HG03103 (cell line): ENCODE results near the gene RPS6KA5.
A peak's percentile ranks its signal among the peaks of the same experiment; 100 is the strongest.
"Not testable (repeated sequence)": the region's sequence is repeated elsewhere in the genome, so short reads cannot be mapped to it uniquely, and the experiment has no call there.

Source experiments
- ATAC-seq: cut with Tn5 transposase; IDR thresholded peaks from one replicate; pipeline ENCODE4 v1.9.1; 2021; ENCODE audit warnings: low read depth; ENCODE audit not compliant: unreplicated experiment

Gene RPS6KA5

GRCh38 chr14:90953643-90954042, 106.8 kb downstream of the RPS6KA5 start:
- not testable (repeated sequence) for ATAC-seq

GRCh38 chr14:90943367-90943766, 117.1 kb downstream of the RPS6KA5 start:
- ATAC-seq: no peak

GRCh38 chr14:90942511-90942910, 117.9 kb downstream of the RPS6KA5 start:
- ATAC-seq: no peak

GRCh38 chr14:90941706-90942105, 118.7 kb downstream of the RPS6KA5 start:
- no peak for ATAC-seq

- no peak for ATAC-seq
Measured at GRCh38 chr14:90940318-90940962, 120.0 kb downstream of the RPS6KA5 start.

- not testable (repeated sequence) for ATAC-seq
Measured at GRCh38 chr14:90939252-90939795, 121.1 kb downstream of the RPS6KA5 start.

GRCh38 chr14:90938615-90939014, 121.8 kb downstream of the RPS6KA5 start:
- no peak for ATAC-seq

GRCh38 chr14:90936757-90937440, 123.5 kb downstream of the RPS6KA5 start:
- no peak for ATAC-seq

GRCh38 chr14:90924621-90925340, 135.7 kb downstream of the RPS6KA5 start:
- ATAC-seq: no peak

- no peak for ATAC-seq
Measured at GRCh38 chr14:90922141-90922540, 138.3 kb downstream of the RPS6KA5 start.

GRCh38 chr14:90911121-90911520, 149.3 kb downstream of the RPS6KA5 start:
- ATAC-seq: no peak

GRCh38 chr14:90907178-90907577, 153.3 kb downstream of the RPS6KA5 start:
- ATAC-seq: no peak

- peak; percentile 89 for ATAC-seq
Measured at GRCh38 chr14:90905531-90905930, 154.9 kb downstream of the RPS6KA5 start.

- ATAC-seq: no peak
Measured at GRCh38 chr14:90903101-90903500, 157.3 kb downstream of the RPS6KA5 start.

GRCh38 chr14:90900476-90901083, 159.9 kb downstream of the RPS6KA5 start:
- no peak for ATAC-seq

- ATAC-seq: no peak
Measured at GRCh38 chr14:90897022-90897421, 163.4 kb downstream of the RPS6KA5 start.

GRCh38 chr14:90894241-90894640, 166.2 kb downstream of the RPS6KA5 start:
- ATAC-seq: no peak

GRCh38 chr14:90893510-90893909, 166.9 kb downstream of the RPS6KA5 start:
- ATAC-seq: no peak

GRCh38 chr14:90892970-90893369, 167.5 kb downstream of the RPS6KA5 start:
- no peak for ATAC-seq

- ATAC-seq: no peak
Measured at GRCh38 chr14:90891326-90891725, 169.1 kb downstream of the RPS6KA5 start.
